ENCODE measurements around the gene PLD6.

DNA sequence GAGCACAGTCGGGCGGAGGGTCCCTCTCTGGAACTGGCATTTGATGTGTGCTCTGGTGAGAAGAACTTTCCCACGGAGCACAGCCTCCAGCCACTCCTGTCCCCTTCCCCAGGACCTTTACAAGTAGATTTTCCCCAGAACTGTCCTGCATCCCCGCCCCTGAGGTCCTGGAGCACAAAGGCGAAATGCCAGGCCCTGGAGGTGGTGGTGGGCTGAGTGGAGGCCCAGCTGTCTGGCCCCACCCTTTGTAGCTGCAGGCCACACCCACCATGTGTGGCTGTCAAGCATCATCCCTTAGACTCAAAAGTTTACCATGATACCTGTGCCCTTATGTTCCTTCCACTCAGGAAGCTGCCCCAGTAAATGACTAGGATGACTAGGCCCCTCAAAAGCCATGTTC is 37.7 kb downstream of the PLD6 start:
- TF ChIP-seq, protein P1, sequence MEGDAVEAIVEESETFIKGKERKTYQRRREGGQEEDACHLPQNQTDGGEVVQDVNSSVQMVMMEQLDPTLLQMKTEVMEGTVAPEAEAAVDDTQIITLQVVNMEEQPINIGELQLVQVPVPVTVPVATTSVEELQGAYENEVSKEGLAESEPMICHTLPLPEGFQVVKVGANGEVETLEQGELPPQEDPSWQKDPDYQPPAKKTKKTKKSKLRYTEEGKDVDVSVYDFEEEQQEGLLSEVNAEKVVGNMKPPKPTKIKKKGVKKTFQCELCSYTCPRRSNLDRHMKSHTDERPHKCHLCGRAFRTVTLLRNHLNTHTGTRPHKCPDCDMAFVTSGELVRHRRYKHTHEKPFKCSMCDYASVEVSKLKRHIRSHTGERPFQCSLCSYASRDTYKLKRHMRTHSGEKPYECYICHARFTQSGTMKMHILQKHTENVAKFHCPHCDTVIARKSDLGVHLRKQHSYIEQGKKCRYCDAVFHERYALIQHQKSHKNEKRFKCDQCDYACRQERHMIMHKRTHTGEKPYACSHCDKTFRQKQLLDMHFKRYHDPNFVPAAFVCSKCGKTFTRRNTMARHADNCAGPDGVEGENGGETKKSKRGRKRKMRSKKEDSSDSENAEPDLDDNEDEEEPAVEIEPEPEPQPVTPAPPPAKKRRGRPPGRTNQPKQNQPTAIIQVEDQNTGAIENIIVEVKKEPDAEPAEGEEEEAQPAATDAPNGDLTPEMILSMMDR (optimal IDR thresholded peaks at IDR 0.05 in 1 of 3, IDR thresholded peaks at IDR 0.05 in 1 of 3, conservative IDR thresholded peaks at IDR 0.05 in 1 of 3; ENCODE audit: extremely low read depth in 1 of 3, insufficient read depth in 2 of 3, low read length in 3 of 3): no peak
- TF ChIP-seq EZH2 (IDR thresholded peaks at IDR 0.05; ENCODE audit: low read length): no peak
